ENCODE results near the gene LSMEM2. TPM values are rescaled to one million over a fixed set of nuclear protein-coding genes. Genes with fewer than 3 reads are reported as not detected.

Gene LSMEM2
- total and polyA plus RNA-seq, 2 of the 8 experiments (the other 6 are each of a cell fraction or from before 2014, with no cell fraction given): 0.58 to 0.68 TPM

DNA sequence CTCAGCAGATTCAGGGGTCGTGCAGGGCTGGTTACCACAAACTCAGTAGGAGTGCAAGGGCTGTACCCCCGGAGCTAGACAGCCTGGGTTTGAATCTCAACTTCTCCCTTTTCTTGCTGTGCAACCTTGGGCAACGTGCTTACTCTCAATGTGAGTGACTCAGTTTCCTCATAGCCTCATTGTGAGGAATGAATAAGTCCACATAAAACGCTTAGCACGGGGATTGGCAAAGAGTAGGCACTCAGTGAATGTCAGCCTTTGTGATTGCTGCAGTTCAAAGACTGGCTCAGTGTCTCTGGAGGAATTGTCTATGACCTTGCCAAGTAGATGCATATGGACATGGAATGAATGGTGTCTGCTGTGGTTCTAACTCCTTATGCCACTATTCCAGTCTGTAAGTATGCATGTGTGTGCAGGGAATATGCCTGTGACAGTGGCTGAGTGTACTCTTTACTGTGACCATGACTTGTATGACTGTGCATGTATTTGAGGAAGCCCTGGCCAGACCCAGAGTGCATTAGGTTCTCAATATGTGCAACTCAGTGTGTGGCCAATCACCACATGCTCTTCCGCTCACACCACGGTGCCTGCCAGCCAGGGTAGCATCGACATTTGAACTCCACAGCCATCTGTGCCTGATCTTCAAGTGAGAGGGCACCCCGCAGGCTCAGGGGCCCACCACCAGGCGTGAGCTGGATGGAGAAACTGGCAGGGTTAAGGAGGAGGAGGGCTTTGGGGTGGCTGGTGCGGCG lies 21.2 kb downstream of the LSMEM2 start:
- Histone ChIP-seq H3K4me2 (ENCODE audit: insufficient read depth in 1 of 2, low read depth in 2 of 2, low read length in 2 of 2) (peak overlapping the region; percentile 67 to 76), H4K91ac (replicated peaks; ENCODE audit: insufficient read length, low read length) (peak overlapping the region; percentile 7), H3K79me2 (ENCODE audit: control insufficient read depth in 1 of 2, insufficient read depth in 2 of 2, low read length in 2 of 2) (no peaks in the 10 kb centered on the region), H3K79me1 (ENCODE audit: low read depth, low read length) (no peaks in the 10 kb centered on the region), H2BK12ac (ENCODE audit: low read depth, low read length) (peak overlapping the region; percentile 35; the same call in 1 of the 2 replicates), H3K4me1 (replicated peaks in 1 of 4; ENCODE audit: control insufficient read depth in 3 of 4, insufficient read depth in 4 of 4, low read length in 3 of 4) (peaks cover 0 to 26% (median 12%) of the 10 kb centered on the region in 4 experiments; a peak in 6 of 7 replicates), H3K27me3 (replicated peaks in 1 of 4; ENCODE audit: control insufficient read depth in 3 of 4, extremely low read depth in 1 of 4, insufficient read depth in 3 of 4, low read length in 3 of 4) (no peaks in the 10 kb centered on the region; a peak in 1 of 7 replicates), H3K4ac (replicated peaks; ENCODE audit: insufficient read length, low read depth, low read length) (no peak overlapping the region), H3K14ac (ENCODE audit: insufficient read length) (no peak overlapping the region), H3K9ac (replicated peaks in 1 of 4; ENCODE audit: extremely low read depth in 1 of 4, low read depth in 3 of 4, low read length in 3 of 4) (peak overlapping the region in 2 of 4 experiments; percentile 31 to 45; a peak in 3 of 7 replicates), H3K23ac (ENCODE audit: insufficient read length) (no peak overlapping the region), H2AK5ac (ENCODE audit: low read depth, low read length) (no peak overlapping the region), H3K27ac (ENCODE audit: low read depth, low read length) (0 out of 2 replicates have a peak overlapping the region, but pooled peaks have one; percentile 22), H2AFZ (ENCODE audit: low read length) (no peak overlapping the region), H2BK5ac (ENCODE audit: low read depth, low read length) (no peak overlapping the region), H3K56ac (replicated peaks; ENCODE audit: insufficient read length, low read depth, low read length) (no peak overlapping the region), H3K36me3 (ENCODE audit: control insufficient read depth in 2 of 4, insufficient read depth in 4 of 4, low read length in 3 of 4) (no peaks in the 10 kb centered on the region), H4K5ac (ENCODE audit: insufficient read length, low read depth, low read length) (no peak overlapping the region), H3K18ac (ENCODE audit: extremely low read depth, low read length) (peak overlapping the region; percentile 27; the same call in 1 of the 2 replicates), H4K8ac (ENCODE audit: extremely low read depth, insufficient read depth, low read length) (no peak overlapping the region), H2BK15ac (ENCODE audit: low read length) (no peak overlapping the region), H2BK120ac (replicated peaks; ENCODE audit: low read depth, low read length) (no peak overlapping the region), H3K4me3 (ENCODE audit: extremely low read depth in 1 of 4, insufficient read depth in 2 of 4, low read depth in 3 of 4, low read length in 4 of 4) (peak overlapping the region in 3 of 4 experiments; percentile 14 to 52 (median 17); a peak in 5 of 8 replicates), H2BK20ac (ENCODE audit: low read length) (no peak overlapping the region), H4K20me1 (replicated peaks in 1 of 2; ENCODE audit: control insufficient read depth in 1 of 2, insufficient read depth in 2 of 2, low read length in 2 of 2) (peaks cover 0 to 2% of the 10 kb centered on the region in 2 experiments), H3K9me3 (ENCODE audit: insufficient read depth in 2 of 2, low read depth in 1 of 2, low read length in 1 of 2) (no peaks in the 10 kb centered on the region), H3K23me2 (ENCODE audit: low read depth, low read length) (peaks cover 5% of the 10 kb centered on the region; the same call in 1 of the 2 replicates)
- TF ChIP-seq EP300 (IDR thresholded peaks at IDR 0.05; ENCODE audit: borderline replicate concordance in 1 of 2, low read depth in 2 of 2, low read length in 2 of 2) (no peak), SAP30 (IDR thresholded peaks at IDR 0.05; ENCODE audit: insufficient read depth, insufficient replicate concordance, low read length) (no peak), TAF7 (optimal IDR thresholded peaks at IDR 0.05; ENCODE audit: borderline replicate concordance, low read depth, low read length) (no peak), SIRT6 (IDR thresholded peaks at IDR 0.05; ENCODE audit: low read length) (no peak), POU5F1 (IDR thresholded peaks at IDR 0.05; ENCODE audit: low read depth, low read length) (no peak), PHF8 (conservative IDR thresholded peaks at IDR 0.05; ENCODE audit: low read depth, low read length) (no peak), FOSL1 (IDR thresholded peaks at IDR 0.05; ENCODE audit: insufficient read depth, low read depth, low read length) (no peak)
- TF ChIP-seq, protein P1, sequence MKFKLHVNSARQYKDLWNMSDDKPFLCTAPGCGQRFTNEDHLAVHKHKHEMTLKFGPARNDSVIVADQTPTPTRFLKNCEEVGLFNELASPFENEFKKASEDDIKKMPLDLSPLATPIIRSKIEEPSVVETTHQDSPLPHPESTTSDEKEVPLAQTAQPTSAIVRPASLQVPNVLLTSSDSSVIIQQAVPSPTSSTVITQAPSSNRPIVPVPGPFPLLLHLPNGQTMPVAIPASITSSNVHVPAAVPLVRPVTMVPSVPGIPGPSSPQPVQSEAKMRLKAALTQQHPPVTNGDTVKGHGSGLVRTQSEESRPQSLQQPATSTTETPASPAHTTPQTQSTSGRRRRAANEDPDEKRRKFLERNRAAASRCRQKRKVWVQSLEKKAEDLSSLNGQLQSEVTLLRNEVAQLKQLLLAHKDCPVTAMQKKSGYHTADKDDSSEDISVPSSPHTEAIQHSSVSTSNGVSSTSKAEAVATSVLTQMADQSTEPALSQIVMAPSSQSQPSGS (IDR thresholded peaks at IDR 0.05; ENCODE audit: low read length): no peak
- no peak for DNase-seq (ENCODE audit: low read depth in 1 of 2, low spot score in 2 of 2)
- WGBS, 2 experiments (ENCODE audit: extremely low coverage in 1 of 2, insufficient coverage in 1 of 2, insufficient read length in 1 of 2, insufficient replicate concordance in 2 of 2, low coverage in 1 of 2, low lambda C conversion rate in 2 of 2, missing lambda C conversion rate in 1 of 2): 81% methylated on average over 12 of the region's 12 CpGs; no CpG with 5 or more reads in 1 of the 2 experiments
- CTCF ChIA-PET (ENCODE audit: partially characterized antibody): interaction anchor here (1.0 to 3.6 kb wide), 12 partner anchors 15 to 1089 kb away, joined by 3 to 24 read pairs (median 4); partner anchors contain the start of gene TUSC2
- POLR2A ChIA-PET (ENCODE audit: partially characterized antibody): interaction anchor here (1.1 to 11.3 kb wide), 6 partner anchors 10 to 62 kb away, joined by 3 to 149 read pairs (median 4); partner anchors contain the start of genes HYAL2 and SEMA3B
- FAIRE-seq: no peak
